GM12878 (cell line): ENCODE data around the gene DEK. TPM values are rescaled to one million over a fixed set of nuclear protein-coding genes. Genes with fewer than 3 reads are reported as not detected.

Source experiments
- ATAC-seq: fragments of 200-7000 bp; cut with Tn5 transposase; 3 replicates; pipeline ENCODE4 v1.9.1; 2020; ENCODE audit warnings: mild to moderate bottlenecking, moderate library complexity
- BruUV-seq: library from RNA; stranded (reverse); fragments of 400-500 nt; replicated peaks from 2 replicates; lab custom pipeline; 2021; lab: Mats Ljungman, UMichigan
- CTCF ChIA-PET: fragments of 300-600 bp; sonication (Branson Sonifier 250); formaldehyde crosslinking; extraction: SDS; loops from one replicate; lab custom pipeline; 2021; ENCODE audit warnings: inconsistent platforms; lab: Yijun Ruan, JAX
- POLR2A ChIA-PET: fragments of 350-600 bp; formaldehyde crosslinking; extraction: SDS; loops from one replicate; lab custom pipeline; 2021; ENCODE audit warnings: inconsistent platforms; lab: Charles Lee
- RAD21 ChIA-PET: fragments of 300-600 bp; sonication (Branson Sonifier 250); formaldehyde crosslinking; loops from one replicate; lab custom pipeline; 2023; ENCODE audit warnings: antibody characterized with exemption; ENCODE audit not compliant: unreplicated experiment; lab: Charles Lee
- SMC1A ChIA-PET: fragments of 300-600 bp; sonication (Branson Sonifier 250); formaldehyde crosslinking; loops from one replicate; lab custom pipeline; 2023; ENCODE audit not compliant: unreplicated experiment, uncharacterized antibody; lab: Charles Lee
- DNase-seq: peaks from one replicate; pipeline ENCODE4 v3.0.0-alpha.2; 2011; ENCODE audit warnings: low read depth, low spot score
- FAIRE-seq: peaks from 3 replicates; lab custom pipeline; 2011; peaks lifted over from hg19 to GRCh38; lab: Jason Lieb, UNC
- H2AFZ ChIP-seq: 2 replicates; pipeline ENCODE4 v1.6.0; 2011; ENCODE audit warnings: low read depth, low read length, control low read depth; ENCODE audit not compliant: control insufficient read depth
- H3K27ac ChIP-seq: 2 replicates; pipeline ENCODE4 v1.5.1; 2011; ENCODE audit warnings: control low read depth; ENCODE audit not compliant: control insufficient read depth, insufficient read depth
- H3K27me3 ChIP-seq, 2 experiments: replicated peaks in 1 of 2; 2 replicates each; pipeline versions ENCODE4 v1.6.0 to v1.6.1; 2011; ENCODE audit warnings: low read length in 1 of 2; ENCODE audit not compliant: control insufficient read depth in 2 of 2, insufficient read depth in 2 of 2
- H3K36me3 ChIP-seq, 2 experiments: 2 replicates each; pipeline ENCODE4 v1.5.1; 2011; ENCODE audit warnings: low read length in 1 of 2; ENCODE audit not compliant: control insufficient read depth in 2 of 2, insufficient read depth in 2 of 2
- H3K4me1 ChIP-seq: 2 replicates; pipeline ENCODE4 v1.6.1; 2011; ENCODE audit warnings: mild to moderate bottlenecking, low read length, moderate library complexity, mixed read lengths; ENCODE audit not compliant: control insufficient read depth, insufficient read depth
- H3K4me2 ChIP-seq: 2 replicates; pipeline ENCODE4 v1.6.0; 2011; ENCODE audit warnings: control low read depth; ENCODE audit not compliant: control insufficient read depth, insufficient read depth
- H3K4me3 ChIP-seq: fragments of 200-600 bp; sonication (generic); 2 replicates; pipeline ENCODE4 v1.5.1; 2016
- H3K79me2 ChIP-seq: 2 replicates; pipeline ENCODE4 v1.6.0; 2011; ENCODE audit warnings: low read length; ENCODE audit not compliant: control insufficient read depth, insufficient read depth
- H3K9ac ChIP-seq: 2 replicates; pipeline ENCODE4 v1.8.0; 2011; ENCODE audit warnings: low read length, control low read depth, mixed read lengths; ENCODE audit not compliant: control insufficient read depth, insufficient read depth
- H3K9me3 ChIP-seq: replicated peaks from 3 replicates; pipeline ENCODE4 v1.5.1; 2011; ENCODE audit warnings: mild to moderate bottlenecking, low read length; ENCODE audit not compliant: control insufficient read depth, insufficient read depth
- H4K20me1 ChIP-seq: 2 replicates; pipeline ENCODE4 v1.6.0; 2011; ENCODE audit not compliant: control insufficient read depth, insufficient read depth
- CBX3 ChIP-seq: fragments of 200-600 bp; sonication (generic); IDR thresholded peaks from 2 replicates; pipeline ENCODE4 v1.6.1; 2016; ENCODE audit warnings: low read depth, borderline replicate concordance
- CTCF ChIP-seq, 3 experiments: IDR thresholded peaks in 2 of 3; conservative IDR thresholded peaks in 1 of 3; 2 replicates each; pipeline ENCODE4 v1.5.1; 2011; ENCODE audit warnings: low read depth in 3 of 3, low read length in 3 of 3, mild to moderate bottlenecking in 3 of 3, control low read depth in 2 of 3, moderate library complexity in 2 of 3, inconsistent platforms in 1 of 3, mixed read lengths in 1 of 3; ENCODE audit not compliant: control insufficient read depth in 2 of 3, insufficient read depth in 1 of 3; ENCODE audit errors: extremely low read depth in 1 of 3
- EP300 ChIP-seq, 2 experiments: fragments of 150-350 bp in 1 of 2; IDR thresholded peaks; 2 replicates each; pipeline ENCODE4 v1.6.1; 2011 to 2012; ENCODE audit warnings: low read depth in 2 of 2, low read length in 2 of 2, borderline replicate concordance in 1 of 2, improper control_type of control experiment in 1 of 2, inconsistent platforms in 1 of 2; ENCODE audit not compliant: control insufficient read depth in 1 of 2
- GATAD2B ChIP-seq: fragments of 450-650 bp; conservative IDR thresholded peaks from 2 replicates; pipeline ENCODE4 v1.6.1; 2017; ENCODE audit warnings: low read depth, mild to moderate bottlenecking, moderate library complexity
- IKZF2 ChIP-seq, 2 experiments: fragments of 450-650 bp; IDR thresholded peaks; 2 replicates each; pipeline ENCODE4 v1.6.1; 2017; ENCODE audit warnings: mild to moderate bottlenecking in 2 of 2, moderate library complexity in 2 of 2
- SUZ12 ChIP-seq: fragments of 200-600 bp; sonication (generic); IDR thresholded peaks from one replicate; pipeline ENCODE4 v1.6.1; 2018; ENCODE audit warnings: antibody characterized with exemption, mild to moderate bottlenecking; ENCODE audit not compliant: unreplicated experiment
- TCF7 ChIP-seq: IDR thresholded peaks from 2 replicates; pipeline ENCODE4 v1.6.1; 2014; ENCODE audit warnings: antibody characterized with exemption, borderline replicate concordance
- YY1 ChIP-seq: IDR thresholded peaks from 2 replicates; pipeline ENCODE4 v1.6.1; 2011; ENCODE audit warnings: low read depth, mild to moderate bottlenecking, low read length
- ZBTB11 ChIP-seq: fragments of 450-650 bp; formaldehyde crosslinking; IDR thresholded peaks from 2 replicates; pipeline ENCODE4 v1.5.0; 2022; ENCODE audit warnings: mild to moderate bottlenecking, missing genetic modification characterization
- ZNF217 ChIP-seq: fragments of 450-650 bp; IDR thresholded peaks from 2 replicates; pipeline ENCODE4 v1.6.1; 2017; ENCODE audit warnings: antibody characterized with exemption, mild to moderate bottlenecking
- ZNF274 ChIP-seq: IDR thresholded peaks from one replicate; pipeline ENCODE4 v1.8.0; 2011; ENCODE audit not compliant: insufficient read length, insufficient read depth
- ZNF592 ChIP-seq: fragments of 450-650 bp; IDR thresholded peaks from 2 replicates; pipeline ENCODE4 v1.6.1; 2017; ENCODE audit warnings: mild to moderate bottlenecking, moderate library complexity
- WGBS: methylation state at CpG from one replicate; pipeline ENCODE4 v1.1.6; 2016; ENCODE audit warnings: low lambda C conversion rate; ENCODE audit not compliant: insufficient replicate concordance, insufficient coverage; ENCODE audit errors: missing lambda C conversion rate; 5-methylcytosine and 5-hydroxymethylcytosine counted together
- in situ Hi-C: fragments of 300-500 bp; cut with MboI; formaldehyde crosslinking; loops from 9 replicates; pipeline ENCODE4 v1.14.3; 2018; ENCODE audit warnings: mixed read lengths
- intact Hi-C: fragments of 100-400 bp; cut with micrococcal nuclease; formaldehyde crosslinking; loops from one replicate; pipeline ENCODE4 v1.14.2; 2022; ENCODE audit not compliant: unreplicated experiment
- polyA plus RNA-seq, 11 experiments: library from polyadenylated mRNA; depleted of rRNA in 4 of 11; unstranded in 6 of 11; stranded (reverse) in 5 of 11; fragments of >200 nt; fragmentation: Nextera tagmentation in 4 of 11; fragmentation: Illumina TruSeq in 1 of 11; extraction: Ambion mirVana in 4 of 11; extraction: Trizol in 1 of 11; gene quantifications; 1 replicate in 1 of 11; 2 replicates in 10 of 11; pipeline versions ENCODE4 v1.2.1 to v1.2.3, GENCODE V29; 2011 to 2016; ENCODE audit warnings: inconsistent platforms in 2 of 11, missing spikeins in 2 of 11, low read depth in 1 of 11
- total RNA-seq, 4 experiments: library from RNA; depleted of rRNA in 3 of 4; stranded (reverse); fragments of >200 nt in 3 of 4; fragmentation: Illumina TruSeq in 1 of 4; extraction: Trizol in 1 of 4; gene quantifications; 2 replicates each; pipeline versions ENCODE4 v1.2.1 to v1.2.3, GENCODE V29; 2013 to 2021

Gene DEK
- total and polyA plus RNA-seq, 10 of the 15 experiments (the other 5 are each of a cell fraction or from before 2014, with no cell fraction given), result 111 to 346 (median 196) TPM

GRCh38 chr6:18187701-18188100 lies 76.6 kb downstream of the DEK start:
- peaks cover 0 to 9% of the 10 kb centered on the region in 2 experiments; a peak in 2 of 4 replicates for H3K36me3 ChIP-seq
- no peak overlapping the region for H3K27ac ChIP-seq
- in situ Hi-C loops, result no loop called here
- POLR2A ChIA-PET, result no interaction called here
- CTCF ChIA-PET, result no interaction called here
- intact Hi-C loops, result no loop called here
- no peak overlapping the region for H3K9ac ChIP-seq
- SMC1A ChIA-PET, result no interaction called here
- WGBS, result 98% methylated on average over 10 of the region's 10 CpGs
- FAIRE-seq (no peak), ATAC-seq (no peak), DNase-seq (no peak)
- no peaks in the 10 kb centered on the region for H3K27me3 ChIP-seq
- H2AFZ ChIP-seq, result no peak overlapping the region
- BruUV-seq, result no TSS peak
- H4K20me1 ChIP-seq, result no peaks in the 10 kb centered on the region
- RAD21 ChIA-PET, result no interaction called here
- H3K4me1 ChIP-seq, result peaks cover 4% of the 10 kb centered on the region; the same call in 1 of the 2 replicates
- no peaks in the 10 kb centered on the region for H3K79me2 ChIP-seq
- no peak overlapping the region for H3K4me2 ChIP-seq
- H3K4me3 ChIP-seq, result no peak overlapping the region
- H3K9me3 ChIP-seq, result no peaks in the 10 kb centered on the region
- TF ChIP-seq TCF7, result no peak
- no peak for TF ChIP-seq EP300 (IDR thresholded peaks at IDR 0.05; ENCODE audit: borderline replicate concordance in 1 of 2, control insufficient read depth in 1 of 2, low read depth in 2 of 2, low read length in 2 of 2)
- no peak for TF ChIP-seq GATAD2B
- TF ChIP-seq SUZ12, result no peak
- no peak for TF ChIP-seq ZBTB11
- no peak for TF ChIP-seq ZNF217
- no peak for TF ChIP-seq IKZF2 (IDR thresholded peaks at IDR 0.05)
- TF ChIP-seq ZNF274, result no peak
- no peak for TF ChIP-seq YY1
- no peak for TF ChIP-seq ZNF592
- TF ChIP-seq CTCF (IDR thresholded peaks at IDR 0.05 in 2 of 3, conservative IDR thresholded peaks at IDR 0.05 in 1 of 3; ENCODE audit: control insufficient read depth in 2 of 3, extremely low read depth in 1 of 3, insufficient read depth in 1 of 3, low read depth in 3 of 3, low read length in 3 of 3), result no peak
- no peak for TF ChIP-seq CBX3
